CD4-positive, alpha-beta T cell treated with Interleukin-17A for 1 hour (primary cell): ENCODE data around the gene POTEC.
"Not testable (repeated sequence)": the region's sequence is repeated elsewhere in the genome, so short reads cannot be mapped to it uniquely, and the experiment has no call there.

ENCODE experiments used
- DNase-seq: peaks from one replicate; pipeline ENCODE4 v3.0.0-alpha.2; 2020

POTEC gene

GRCh38 chr18:14543446-14543964, at the start of gene POTEC:
Gene POTEC (minus strand): TSS chr18:14543600. CDS start chr18:14543146, 454 bp downstream.
- not testable (repeated sequence) for DNase-seq

- no peak for DNase-seq
These were observed 34.6 kb upstream of the POTEC start for GRCh38 chr18:14577971-14578370.

- DNase-seq = not testable (repeated sequence)
These were observed 16.1 kb upstream of the POTEC start for GRCh38 chr18:14559502-14559901.

- DNase-seq = not testable (repeated sequence)
These were observed 11.7 kb downstream of the POTEC start for GRCh38 chr18:14531659-14532058.

GRCh38 chr18:14510707-14511106, 32.7 kb downstream of the POTEC start:
- not testable (repeated sequence) for DNase-seq

GRCh38 chr18:14503691-14504090, 39.7 kb downstream of the POTEC start:
- DNase-seq = not testable (repeated sequence)

GRCh38 chr18:14501894-14502293, 41.5 kb downstream of the POTEC start:
- not testable (repeated sequence) for DNase-seq

GRCh38 chr18:14489256-14490014, 54.0 kb downstream of the POTEC start:
- not testable (repeated sequence) for DNase-seq

- not testable (repeated sequence) for DNase-seq
These were observed 54.6 kb downstream of the POTEC start for GRCh38 chr18:14488789-14489188.

- not testable (repeated sequence) for DNase-seq
These were observed 56.3 kb downstream of the POTEC start for GRCh38 chr18:14486926-14487580.

GRCh38 chr18:14479076-14479475, 64.3 kb downstream of the POTEC start:
- DNase-seq = not testable (repeated sequence)

GRCh38 chr18:14475520-14475919, 67.9 kb downstream of the POTEC start:
- DNase-seq = not testable (repeated sequence)

- DNase-seq = not testable (repeated sequence)
These were observed 68.6 kb downstream of the POTEC start for GRCh38 chr18:14474752-14475151.

- not testable (repeated sequence) for DNase-seq
These were observed 69.2 kb downstream of the POTEC start for GRCh38 chr18:14474007-14474720.

- not testable (repeated sequence) for DNase-seq
These were observed 70.0 kb downstream of the POTEC start for GRCh38 chr18:14473250-14474006.

GRCh38 chr18:14471286-14471685, 72.1 kb downstream of the POTEC start:
- DNase-seq = not testable (repeated sequence)

- DNase-seq = not testable (repeated sequence)
These were observed 73.0 kb downstream of the POTEC start for GRCh38 chr18:14470446-14470845.

GRCh38 chr18:14470046-14470445, 73.4 kb downstream of the POTEC start:
- not testable (repeated sequence) for DNase-seq

GRCh38 chr18:14465989-14466388, 77.4 kb downstream of the POTEC start:
- not testable (repeated sequence) for DNase-seq
